Glutamatergic neuron (in vitro differentiated cells): ENCODE data around the gene ODR4. TPM values are rescaled to one million over a fixed set of nuclear protein-coding genes. Genes with fewer than 3 reads are reported as not detected.

ENCODE experiments used
- DNase-seq: peaks from one replicate; pipeline ENCODE4 v3.0.0; 2022
- H3K27ac Mint-ChIP-seq: one replicate; pipeline ENCODE4 v1.8.0; 2020; ENCODE audit warnings: mild to moderate bottlenecking, mixed read lengths, inconsistent platforms; ENCODE audit not compliant: unreplicated experiment
- H3K27me3 Mint-ChIP-seq: one replicate; pipeline ENCODE4 v1.8.0; 2020; ENCODE audit warnings: mild to moderate bottlenecking, moderate library complexity, mixed read lengths, inconsistent platforms; ENCODE audit not compliant: unreplicated experiment
- H3K36me3 Mint-ChIP-seq: one replicate; pipeline ENCODE4 v1.8.0; 2020; ENCODE audit warnings: mild to moderate bottlenecking, mixed read lengths, inconsistent platforms; ENCODE audit not compliant: unreplicated experiment
- H3K4me1 Mint-ChIP-seq: one replicate; pipeline ENCODE4 v1.8.0; 2020; ENCODE audit warnings: mild to moderate bottlenecking, low read depth, mixed read lengths, inconsistent platforms; ENCODE audit not compliant: unreplicated experiment
- H3K4me3 Mint-ChIP-seq: one replicate; pipeline ENCODE4 v1.8.0; 2020; ENCODE audit warnings: mild to moderate bottlenecking, mixed read lengths, inconsistent platforms; ENCODE audit not compliant: unreplicated experiment
- H3K9me3 Mint-ChIP-seq: one replicate; pipeline ENCODE4 v1.8.0; 2020; ENCODE audit warnings: mild to moderate bottlenecking, moderate library complexity, mixed read lengths, inconsistent platforms; ENCODE audit not compliant: unreplicated experiment
- CTCF ChIP-seq: fragments of 200-600 bp; sonication (generic); IDR thresholded peaks from one replicate; pipeline ENCODE4 v1.5.0; 2021; ENCODE audit not compliant: partially characterized antibody, unreplicated experiment
- total RNA-seq: library from RNA; stranded (reverse); fragmentation: NEBNext Ultra II Directional; extraction: Animal tissue kit (Norgen Biotek cat#: 25700); gene quantifications from one replicate; pipeline ENCODE4 v1.2.1, GENCODE V29; 2021; ENCODE audit not compliant: unreplicated experiment

The ODR4 gene
- total RNA-seq, 1 donor from 2014 or later, result 20.6 TPM

GRCh38 chr1:186438567-186438966 is 62.9 kb downstream of the ODR4 start:
- H3K27me3 Mint-ChIP-seq, result no peaks in the 10 kb centered on the region
- no peak for DNase-seq
- no peaks in the 10 kb centered on the region for H3K9me3 Mint-ChIP-seq
- H3K27ac Mint-ChIP-seq, result no peak overlapping the region
- no peak for TF ChIP-seq CTCF
- H3K4me3 Mint-ChIP-seq, result no peak overlapping the region
- no peaks in the 10 kb centered on the region for H3K4me1 Mint-ChIP-seq
- H3K36me3 Mint-ChIP-seq, result no peaks in the 10 kb centered on the region

DNA sequence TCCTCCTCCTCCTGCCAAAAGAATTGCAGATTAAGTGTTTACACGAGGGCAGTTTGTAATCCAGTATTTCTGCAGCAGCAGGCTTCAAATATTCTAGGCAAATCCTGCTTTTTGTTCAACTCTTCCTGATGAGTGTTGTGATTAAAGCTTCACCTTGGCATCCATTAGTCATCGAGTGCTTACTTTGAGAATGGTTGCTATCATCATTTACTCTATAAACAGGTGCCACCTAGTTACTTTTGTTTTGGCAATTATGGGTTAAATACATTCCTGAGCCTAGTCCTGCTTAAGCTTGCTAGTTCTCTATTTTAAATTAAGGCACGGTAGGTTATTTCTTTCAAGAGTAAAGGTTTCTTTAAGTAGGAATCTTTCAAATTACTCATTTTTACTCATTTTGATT is 64.9 kb downstream of the ODR4 start:
- Mint-ChIP-seq H3K4me1 (no peaks in the 10 kb centered on the region), H3K27me3 (no peaks in the 10 kb centered on the region), H3K9me3 (no peaks in the 10 kb centered on the region), H3K36me3 (no peaks in the 10 kb centered on the region), H3K4me3 (no peak overlapping the region), H3K27ac (no peak overlapping the region)
- no peak for TF ChIP-seq CTCF
- DNase-seq, result no peak

GRCh38 chr1:186442651-186443375 is 67.2 kb downstream of the ODR4 start:
- Mint-ChIP-seq H3K27me3 (no peaks in the 10 kb centered on the region), H3K36me3 (no peaks in the 10 kb centered on the region), H3K4me1 (no peaks in the 10 kb centered on the region), H3K27ac (no peak overlapping the region), H3K9me3 (no peaks in the 10 kb centered on the region), H3K4me3 (no peak overlapping the region)
- no peak for TF ChIP-seq CTCF
- DNase-seq, result no peak

DNA sequence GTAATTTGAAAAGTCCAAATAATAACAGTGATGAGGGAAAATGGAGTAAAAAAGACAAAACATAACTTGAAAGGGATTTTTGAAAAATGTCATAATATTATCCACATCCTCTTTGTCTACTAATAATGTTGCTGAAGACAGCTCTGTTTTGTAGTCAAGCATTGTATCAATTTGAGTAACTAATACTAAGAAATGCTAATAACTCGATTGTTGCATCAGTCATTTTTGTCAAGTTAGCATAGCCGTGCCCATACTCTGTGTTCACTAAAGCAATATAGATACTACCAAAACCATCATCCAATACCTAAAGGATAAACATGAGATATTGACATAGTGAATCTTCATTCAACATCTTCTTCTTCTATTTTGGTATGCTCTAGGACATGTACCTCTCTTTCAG is 68.0 kb downstream of the ODR4 start:
- TF ChIP-seq CTCF, result no peak
- Mint-ChIP-seq H3K27me3 (no peaks in the 10 kb centered on the region), H3K36me3 (no peaks in the 10 kb centered on the region), H3K9me3 (no peaks in the 10 kb centered on the region), H3K27ac (no peak overlapping the region), H3K4me1 (no peaks in the 10 kb centered on the region), H3K4me3 (no peak overlapping the region)
- no peak for DNase-seq

DNA sequence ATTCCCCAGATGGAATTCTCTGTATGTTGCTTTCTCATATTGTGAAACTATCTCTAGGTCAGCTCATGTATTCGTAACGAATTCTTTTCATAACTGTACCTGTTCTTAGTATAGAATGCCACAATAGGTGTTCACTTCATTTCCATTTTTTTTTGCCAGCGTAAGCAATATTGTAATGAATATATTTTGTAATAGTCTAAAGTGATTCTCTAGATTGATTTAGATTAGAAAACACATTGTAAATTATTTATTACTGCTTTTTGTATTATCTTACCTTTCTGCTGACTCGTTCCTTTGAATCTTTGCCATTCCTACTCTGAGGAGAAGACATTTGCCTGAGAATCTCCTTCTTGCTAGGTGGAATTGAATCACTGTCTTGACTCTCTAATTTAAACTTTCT is 70.5 kb downstream of the ODR4 start:
- Mint-ChIP-seq H3K9me3 (no peaks in the 10 kb centered on the region), H3K4me3 (no peak overlapping the region), H3K36me3 (no peaks in the 10 kb centered on the region), H3K27me3 (no peaks in the 10 kb centered on the region), H3K27ac (no peak overlapping the region), H3K4me1 (no peaks in the 10 kb centered on the region)
- TF ChIP-seq CTCF, result no peak
- DNase-seq, result no peak
